Measurements from ENCODE around the gene AGPAT4.

DNA sequence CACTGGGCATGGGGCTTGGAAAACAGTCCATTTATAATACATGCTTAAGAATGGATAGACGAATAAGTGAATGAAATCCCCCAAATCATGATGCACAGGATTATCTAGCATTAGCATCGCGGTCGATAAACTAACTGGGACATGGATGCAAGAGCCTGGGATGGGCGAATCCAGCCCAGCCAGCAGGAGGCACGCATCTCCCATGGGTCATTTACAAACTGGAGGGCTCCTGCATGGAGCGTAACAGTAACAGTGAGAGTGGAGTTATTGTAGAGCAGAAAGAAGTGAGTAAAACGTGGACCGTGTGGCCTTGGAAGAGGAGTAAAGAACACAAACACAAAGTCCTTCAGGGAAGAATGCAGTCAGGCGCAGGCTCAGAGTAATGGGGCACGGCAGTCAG is 136.5 kb downstream of the AGPAT4 start:
- TF ChIP-seq POLR2A (IDR thresholded peaks at IDR 0.05; ENCODE audit: extremely low read depth, insufficient read length) (no peak), MAX (IDR thresholded peaks at IDR 0.05; ENCODE audit: low read depth, low read length) (no peak), MYC (IDR thresholded peaks at IDR 0.05; ENCODE audit: low read depth, low read length) (no peak)
- TF ChIP-seq, protein P1, sequence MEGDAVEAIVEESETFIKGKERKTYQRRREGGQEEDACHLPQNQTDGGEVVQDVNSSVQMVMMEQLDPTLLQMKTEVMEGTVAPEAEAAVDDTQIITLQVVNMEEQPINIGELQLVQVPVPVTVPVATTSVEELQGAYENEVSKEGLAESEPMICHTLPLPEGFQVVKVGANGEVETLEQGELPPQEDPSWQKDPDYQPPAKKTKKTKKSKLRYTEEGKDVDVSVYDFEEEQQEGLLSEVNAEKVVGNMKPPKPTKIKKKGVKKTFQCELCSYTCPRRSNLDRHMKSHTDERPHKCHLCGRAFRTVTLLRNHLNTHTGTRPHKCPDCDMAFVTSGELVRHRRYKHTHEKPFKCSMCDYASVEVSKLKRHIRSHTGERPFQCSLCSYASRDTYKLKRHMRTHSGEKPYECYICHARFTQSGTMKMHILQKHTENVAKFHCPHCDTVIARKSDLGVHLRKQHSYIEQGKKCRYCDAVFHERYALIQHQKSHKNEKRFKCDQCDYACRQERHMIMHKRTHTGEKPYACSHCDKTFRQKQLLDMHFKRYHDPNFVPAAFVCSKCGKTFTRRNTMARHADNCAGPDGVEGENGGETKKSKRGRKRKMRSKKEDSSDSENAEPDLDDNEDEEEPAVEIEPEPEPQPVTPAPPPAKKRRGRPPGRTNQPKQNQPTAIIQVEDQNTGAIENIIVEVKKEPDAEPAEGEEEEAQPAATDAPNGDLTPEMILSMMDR (IDR thresholded peaks at IDR 0.05; ENCODE audit: low read depth, low read length): no peak

All from NB4 (cell line).